Lower leg skin (tissue), 3 donors: Measurements from ENCODE around the gene ANO9.

Experiments used
- POLR2A ChIP-seq, 2 donors: fragments of 450-650 bp; IDR thresholded peaks; one replicate each; pipeline ENCODE4 v1.6.1; 2016 to 2017; ENCODE audit warnings: antibody characterized with exemption in 2 of 2, mild to moderate bottlenecking in 1 of 2, moderate library complexity in 1 of 2
- TF ChIP-seq, protein P1 (sequence below), 3 donors: fragments of 450-650 bp; IDR thresholded peaks; one replicate each; pipeline ENCODE4 v1.5.1; 2016; ENCODE audit warnings: antibody characterized with exemption in 3 of 3, mild to moderate bottlenecking in 3 of 3, moderate library complexity in 2 of 3

DNA sequence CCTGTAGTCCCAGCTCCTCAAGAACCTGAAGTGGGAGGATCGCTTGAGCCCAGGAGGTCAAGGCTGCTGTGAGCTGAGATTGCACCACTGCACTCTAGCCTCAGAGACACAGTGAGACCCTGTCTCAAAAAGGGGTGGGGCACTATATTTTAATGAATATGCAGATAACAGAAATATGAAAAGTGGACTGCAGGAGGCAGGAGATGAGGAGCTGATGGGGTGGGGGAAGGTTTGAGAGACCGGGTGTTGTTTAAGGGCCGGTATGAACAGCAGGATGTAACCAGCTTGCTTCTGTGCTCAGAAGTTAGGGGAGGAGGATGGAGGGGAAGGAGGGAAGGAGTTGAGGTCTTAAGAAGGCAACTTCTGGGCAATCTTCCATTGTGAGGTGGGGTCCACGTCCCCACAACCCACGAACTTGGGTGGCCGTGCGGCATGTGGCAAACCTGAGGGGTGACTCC, 73.8 kb downstream of the ANO9 start:
- TF ChIP-seq, protein P1, sequence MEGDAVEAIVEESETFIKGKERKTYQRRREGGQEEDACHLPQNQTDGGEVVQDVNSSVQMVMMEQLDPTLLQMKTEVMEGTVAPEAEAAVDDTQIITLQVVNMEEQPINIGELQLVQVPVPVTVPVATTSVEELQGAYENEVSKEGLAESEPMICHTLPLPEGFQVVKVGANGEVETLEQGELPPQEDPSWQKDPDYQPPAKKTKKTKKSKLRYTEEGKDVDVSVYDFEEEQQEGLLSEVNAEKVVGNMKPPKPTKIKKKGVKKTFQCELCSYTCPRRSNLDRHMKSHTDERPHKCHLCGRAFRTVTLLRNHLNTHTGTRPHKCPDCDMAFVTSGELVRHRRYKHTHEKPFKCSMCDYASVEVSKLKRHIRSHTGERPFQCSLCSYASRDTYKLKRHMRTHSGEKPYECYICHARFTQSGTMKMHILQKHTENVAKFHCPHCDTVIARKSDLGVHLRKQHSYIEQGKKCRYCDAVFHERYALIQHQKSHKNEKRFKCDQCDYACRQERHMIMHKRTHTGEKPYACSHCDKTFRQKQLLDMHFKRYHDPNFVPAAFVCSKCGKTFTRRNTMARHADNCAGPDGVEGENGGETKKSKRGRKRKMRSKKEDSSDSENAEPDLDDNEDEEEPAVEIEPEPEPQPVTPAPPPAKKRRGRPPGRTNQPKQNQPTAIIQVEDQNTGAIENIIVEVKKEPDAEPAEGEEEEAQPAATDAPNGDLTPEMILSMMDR (IDR thresholded peaks at IDR 0.05): no peak
- TF ChIP-seq POLR2A (IDR thresholded peaks at IDR 0.05): no peak
